Thyroid gland (tissue), 4 donors: ENCODE results near the gene AQP12B.

Experiments
- CTCF ChIP-seq, 6 experiments: fragments of 200-600 bp in 3 of 6; fragments of 450-650 bp in 3 of 6; sonication (generic) in 3 of 6; IDR thresholded peaks; one replicate each; pipeline ENCODE4 v1.5.1; 2016 to 2019; ENCODE audit warnings: antibody characterized with exemption in 6 of 6, mild to moderate bottlenecking in 2 of 6, inconsistent platforms in 1 of 6, moderate library complexity in 1 of 6
- POLR2A ChIP-seq, 2 donors: fragments of 450-650 bp; IDR thresholded peaks; one replicate each; pipeline ENCODE4 v1.6.1; 2017; ENCODE audit warnings: antibody characterized with exemption in 2 of 2, mild to moderate bottlenecking in 2 of 2, moderate library complexity in 1 of 2

GRCh38 chr2:240720686-240721595, 38.3 kb upstream of the AQP12B start:
- no peak for TF ChIP-seq CTCF (IDR thresholded peaks at IDR 0.05)
- no peak for TF ChIP-seq POLR2A (IDR thresholded peaks at IDR 0.05)
